C4-2B (cell line): ENCODE data around the gene TCHH.

ENCODE experiments used
- H3K27ac ChIP-seq: fragments of 450-650 bp; 2 replicates; pipeline ENCODE4 v1.5.1; 2017
- CTCF ChIP-seq: fragments of 450-650 bp; conservative IDR thresholded peaks from 2 replicates; pipeline ENCODE4 v1.5.1; 2017; ENCODE audit warnings: mild to moderate bottlenecking
- ZFX ChIP-seq: fragments of 450-650 bp; IDR thresholded peaks from 2 replicates; pipeline ENCODE4 v1.6.1; 2017

The TCHH gene

GRCh38 chr1:152130186-152130585 lies 14.9 kb upstream of the TCHH start:
- TF ChIP-seq CTCF, result no peak
- TF ChIP-seq ZFX, result no peak
- H3K27ac ChIP-seq, result no peak overlapping the region

GRCh38 chr1:152127673-152128072 lies 12.4 kb upstream of the TCHH start:
- no peak overlapping the region for H3K27ac ChIP-seq
- TF ChIP-seq CTCF (no peak), ZFX (no peak)

- no peak overlapping the region for H3K27ac ChIP-seq
- TF ChIP-seq ZFX (no peak), CTCF (no peak)
Observed at GRCh38 chr1:152125834-152126443, 10.7 kb upstream of the TCHH start.

GRCh38 chr1:152118915-152119314 lies 3.7 kb upstream of the TCHH start:
- no peak for TF ChIP-seq CTCF
- TF ChIP-seq ZFX, result no peak
- H3K27ac ChIP-seq, result no peak overlapping the region

GRCh38 chr1:152112885-152113432 lies 2.3 kb downstream of the TCHH start:
- TF ChIP-seq CTCF, result no peak

GRCh38 chr1:152112101-152112884 lies 3.0 kb downstream of the TCHH start:
- no peak for TF ChIP-seq CTCF
- TF ChIP-seq ZFX, result no peak

More at GRCh38 chr1:152112885-152113432, 2.3 kb downstream of the TCHH start:
- no peak overlapping the region for H3K27ac ChIP-seq

GRCh38 chr1:152111515-152111968 lies 3.7 kb downstream of the TCHH start:
- TF ChIP-seq ZFX, result no peak
- TF ChIP-seq CTCF, result no peak
- H3K27ac ChIP-seq, result no peak overlapping the region

More at GRCh38 chr1:152112101-152112884, 3.0 kb downstream of the TCHH start:
- no peak overlapping the region for H3K27ac ChIP-seq
